Spleen (tissue), 13 donors: ENCODE measurements around the gene C11orf65. TPM values are rescaled to one million over a fixed set of nuclear protein-coding genes. Genes with fewer than 3 reads are reported as not detected.

Experiments
- DNase-seq: peaks from one replicate; pipeline ENCODE4 v3.0.0-alpha.2; 2020
- H3K27ac ChIP-seq, 8 donors: fragments of 200-600 bp; sonication (generic) in 7 of 8; 1 replicate in 4 of 8; 2 replicates in 4 of 8; pipeline versions ENCODE4 v1.5.0 to v1.8.0; 2016 to 2021; ENCODE audit warnings: inconsistent platforms in 4 of 8, mild to moderate bottlenecking in 4 of 8, moderate library complexity in 1 of 8
- H3K27me3 ChIP-seq, 7 donors: fragments of 200-600 bp; sonication (generic) in 6 of 7; replicated peaks in 1 of 7; 1 replicate in 4 of 7; 2 replicates in 3 of 7; pipeline versions ENCODE4 v1.5.0 to v1.8.0; 2016 to 2021; ENCODE audit warnings: inconsistent platforms in 3 of 7, mild to moderate bottlenecking in 1 of 7
- H3K36me3 ChIP-seq, 6 donors: fragments of 200-600 bp; sonication (generic) in 5 of 6; 1 replicate in 4 of 6; 2 replicates in 2 of 6; pipeline versions ENCODE4 v1.5.0 to v1.8.0; 2016 to 2021; ENCODE audit warnings: inconsistent platforms in 2 of 6
- H3K4me1 ChIP-seq, 6 donors: fragments of 200-600 bp; sonication (generic) in 5 of 6; 1 replicate in 3 of 6; 2 replicates in 3 of 6; pipeline versions ENCODE4 v1.5.0 to v1.8.0; 2016 to 2021; ENCODE audit warnings: inconsistent platforms in 3 of 6
- H3K4me3 ChIP-seq, 8 donors: fragments of 200-600 bp; sonication (generic) in 7 of 8; 1 replicate in 4 of 8; 2 replicates in 4 of 8; pipeline versions ENCODE4 v1.5.0 to v1.8.0; 2016 to 2021; ENCODE audit warnings: inconsistent platforms in 4 of 8, mild to moderate bottlenecking in 4 of 8, moderate library complexity in 2 of 8
- H3K9me3 ChIP-seq, 8 donors: fragments of 200-600 bp; sonication (generic) in 7 of 8; 1 replicate in 4 of 8; 2 replicates in 4 of 8; pipeline versions ENCODE4 v1.5.0 to v1.8.0; 2016 to 2021; ENCODE audit warnings: inconsistent platforms in 4 of 8
- CTCF ChIP-seq, 11 experiments: fragments of 200-600 bp in 7 of 11; fragments of 450-650 bp in 4 of 11; sonication (generic) in 4 of 11; IDR thresholded peaks in 8 of 11; conservative IDR thresholded peaks in 3 of 11; 1 replicate in 7 of 11; 2 replicates in 4 of 11; pipeline versions ENCODE4 v1.4.0 to v1.8.0; 2016 to 2021; ENCODE audit warnings: antibody characterized with exemption in 11 of 11, inconsistent platforms in 4 of 11, mild to moderate bottlenecking in 1 of 11
- POLR2A ChIP-seq, 3 donors: fragments of 450-650 bp; IDR thresholded peaks; one replicate each; pipeline ENCODE4 v1.5.1; 2017; ENCODE audit warnings: antibody characterized with exemption in 3 of 3, mild to moderate bottlenecking in 1 of 3
- POLR2AphosphoS5 ChIP-seq, 3 donors: sonication (generic); formaldehyde crosslinking; IDR thresholded peaks; one replicate each; pipeline ENCODE4 v1.5.1; 2017; ENCODE audit warnings: antibody characterized with exemption in 3 of 3
- WGBS, 5 donors: extraction: QIAGEN DNeasy Blood & Tissue Kit in 3 of 5; methylation state at CpG; one replicate each; pipeline versions ENCODE4 v1.1.5 to v1.1.7; 2013 to 2018; 5-methylcytosine and 5-hydroxymethylcytosine counted together
- intact Hi-C: fragments of 100-400 bp; cut with DNase I; formaldehyde crosslinking; loops from one replicate; pipeline ENCODE4 v1.15.0; 2023; ENCODE audit warnings: low total_unique reads
- long read RNA-seq, 2 donors: transcript quantifications; one replicate each; lab custom pipeline, GENCODE V29; 2026
- polyA plus RNA-seq, 3 donors: library from polyadenylated mRNA; stranded (reverse); fragments of 200-250 nt; gene quantifications; one replicate each; pipeline ENCODE4 v1.2.1, GENCODE V29; 2013
- total RNA-seq, 7 donors: library from RNA; depleted of rRNA in 3 of 7; stranded (reverse); fragments of >200 nt in 3 of 7; fragmentation: NEBNext Ultra II Directional in 4 of 7; extraction: Animal tissue kit (Norgen Biotek cat#: 25700) in 4 of 7; gene quantifications; one replicate each; pipeline versions ENCODE4 v1.1.0 to v1.2.1, GENCODE V29; 2016 to 2021
- donor health status: healthy with polysubstance abuse.
- donor health status: DM: no; HTN: no; CAD: no; lungs with moderate emphysema.
- donor health status: DM: no; HTN: no; CAD: no.
- donor health status: Bipolar disorder and iron deficiency.
- donor health status: healthy.
- donor health status: DM: no; HTN: no; CAD: no.
- donor health status: DM: yes; HTN: yes; CAD: no.

C11orf65 gene, protein sequence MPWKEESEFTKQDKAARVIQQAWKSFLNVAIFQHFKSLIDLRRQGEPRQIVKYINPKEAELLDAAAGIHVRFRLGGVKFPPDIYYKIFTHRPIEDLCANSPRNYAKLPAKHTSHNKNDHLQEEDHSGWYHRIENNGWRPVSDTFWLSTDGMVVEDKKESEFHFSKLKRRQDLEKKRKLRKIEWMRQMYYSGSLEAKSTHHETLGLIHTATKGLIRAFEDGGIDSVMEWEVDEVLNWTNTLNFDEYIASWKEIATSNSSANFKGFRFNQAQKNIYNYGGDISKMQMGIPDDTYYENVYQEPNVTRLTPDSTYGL
- total RNA-seq (1 to 10 TPM in 1 of 7 donors, under 1 TPM in 5, not detected in 1; 0.27 to 1.0 (median 0.73) TPM), polyA plus RNA-seq (under 1 TPM; 0.22 to 0.59 (median 0.26) TPM)
- long read RNA-seq, donor 1, result 0 reads
- long read RNA-seq, donor 2, partial matches to known transcripts, result 13 of 13 reads
- long read RNA-seq, donor 2, other reads (novel, unspliced or antisense), result 0 of 13 reads

- Histone ChIP-seq H3K36me3 (no peaks in the 10 kb centered on the region), H3K4me1 (peaks cover 0 to 25% (median 17%) of the 10 kb centered on the region in 6 donors), H3K9me3 (no peaks in the 10 kb centered on the region), H3K27ac (peak within 1 kb of the TSS; percentile 90 to 98 (median 96)), H3K27me3 (no peaks in the 10 kb centered on the region), H3K4me3 (peak within 1 kb of the TSS; percentile 41 to 67 (median 52))
- 0% methylated on average over 32 to 35 of the region's 35 CpGs for WGBS, 5 donors
- peak; percentile 97 for DNase-seq
- intact Hi-C loops, result no loop called here
- TF ChIP-seq POLR2AphosphoS5 (IDR thresholded peaks at IDR 0.05) (peak; percentile 89 to 99 (median 99)), POLR2A (IDR thresholded peaks at IDR 0.05) (peak; percentile 70 to 95 (median 85)), CTCF (IDR thresholded peaks at IDR 0.05 in 8 of 11, conservative IDR thresholded peaks at IDR 0.05 in 3 of 11) (no peak)
These were observed at the start of gene C11orf65 for GRCh38 chr11:108467091-108467823. Gene C11orf65, minus strand, starts transcription at chr11:108467529. Its CDS starts 5,970 bp downstream, at chr11:108461559.

- 91 to 96% (median 94%) methylated on average over 4 of the region's 4 CpGs for WGBS, 5 donors
- intact Hi-C loops, result no loop called here
- no peak for TF ChIP-seq POLR2AphosphoS5 (IDR thresholded peaks at IDR 0.05)
- TF ChIP-seq POLR2A (IDR thresholded peaks at IDR 0.05), result no peak
- no peak for TF ChIP-seq CTCF (IDR thresholded peaks at IDR 0.05 in 8 of 11, conservative IDR thresholded peaks at IDR 0.05 in 3 of 11)
These were observed 48.8 kb upstream of the C11orf65 start for GRCh38 chr11:108516125-108516524.

DNA sequence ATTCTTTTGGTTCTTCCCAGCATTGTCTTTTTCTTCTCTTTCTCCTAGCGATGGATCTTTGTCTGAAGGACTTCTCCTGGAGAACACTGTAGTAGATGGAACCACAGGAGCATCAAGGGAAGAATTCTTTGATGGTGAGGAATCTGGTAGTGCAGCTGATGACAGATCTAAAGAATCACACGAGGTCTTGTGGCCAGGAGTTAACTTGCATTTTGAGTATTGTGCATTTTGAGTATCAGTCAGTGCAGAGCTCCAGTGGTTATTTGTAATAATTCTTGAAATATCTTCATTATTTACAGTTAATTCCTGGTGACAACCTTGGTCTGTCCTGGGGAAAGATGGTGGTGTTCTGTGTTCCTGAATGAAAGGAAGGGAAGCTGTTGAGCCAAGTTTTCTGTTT lies 45.4 kb upstream of the C11orf65 start:
- no peaks in the 10 kb centered on the region for H3K27me3 ChIP-seq
- WGBS, 5 donors, result 75 to 84% (median 82%) methylated on average over 2 of the region's 2 CpGs

More at GRCh38 chr11:108516125-108516524, 48.8 kb upstream of the C11orf65 start:
- no peak for DNase-seq
- H3K27ac ChIP-seq, result no peak overlapping the region
- no peaks in the 10 kb centered on the region for H3K9me3 ChIP-seq
- H3K4me3 ChIP-seq, result no peak overlapping the region
- H3K4me1 ChIP-seq, result no peaks in the 10 kb centered on the region
- H3K36me3 ChIP-seq, result no peaks in the 10 kb centered on the region
- H3K27me3 ChIP-seq, result no peaks in the 10 kb centered on the region

More for the DNA sequence above, 45.4 kb upstream of the C11orf65 start:
- Histone ChIP-seq H3K4me1 (no peaks in the 10 kb centered on the region), H3K27ac (no peak overlapping the region), H3K9me3 (no peaks in the 10 kb centered on the region), H3K36me3 (no peaks in the 10 kb centered on the region), H3K4me3 (no peak overlapping the region)
- TF ChIP-seq POLR2AphosphoS5 (IDR thresholded peaks at IDR 0.05) (no peak), POLR2A (IDR thresholded peaks at IDR 0.05) (no peak), CTCF (IDR thresholded peaks at IDR 0.05 in 8 of 11, conservative IDR thresholded peaks at IDR 0.05 in 3 of 11) (no peak)
- intact Hi-C loops, result no loop called here
- no peak for DNase-seq
